Thyroid gland (tissue), 4 donors: Measurements from ENCODE around the gene DVL2. TPM values are rescaled to one million over a fixed set of nuclear protein-coding genes. Genes with fewer than 3 reads are reported as not detected.

Experiments used
- DNase-seq, 2 donors: peaks; one replicate each; pipeline ENCODE4 v3.0.0-alpha.2; 2019
- H3K27ac ChIP-seq, 3 donors: fragments of 200-600 bp; sonication (generic); 1 replicate in 2 of 3; 2 replicates in 1 of 3; pipeline ENCODE4 v1.5.1; 2016 to 2019; ENCODE audit warnings: mild to moderate bottlenecking in 1 of 3, moderate library complexity in 1 of 3
- H3K27me3 ChIP-seq: fragments of 200-600 bp; sonication (generic); one replicate; pipeline ENCODE4 v1.5.1; 2019
- H3K36me3 ChIP-seq, 2 donors: fragments of 200-600 bp; sonication (generic); one replicate each; pipeline ENCODE4 v1.5.1; 2016 to 2019
- H3K4me1 ChIP-seq, 2 donors: fragments of 200-600 bp; sonication (generic); one replicate each; pipeline ENCODE4 v1.5.1; 2017 to 2019
- H3K4me3 ChIP-seq, 3 donors: fragments of 200-600 bp; sonication (generic); replicated peaks in 1 of 3; 1 replicate in 2 of 3; 2 replicates in 1 of 3; pipeline ENCODE4 v1.5.1; 2016; ENCODE audit warnings: mild to moderate bottlenecking in 1 of 3
- H3K9me3 ChIP-seq: fragments of 200-600 bp; sonication (generic); one replicate; pipeline ENCODE4 v1.5.1; 2017
- CTCF ChIP-seq, 6 experiments: fragments of 200-600 bp in 3 of 6; fragments of 450-650 bp in 3 of 6; sonication (generic) in 3 of 6; IDR thresholded peaks; one replicate each; pipeline ENCODE4 v1.5.1; 2016 to 2019; ENCODE audit warnings: antibody characterized with exemption in 6 of 6, mild to moderate bottlenecking in 2 of 6, inconsistent platforms in 1 of 6, moderate library complexity in 1 of 6
- POLR2A ChIP-seq, 2 donors: fragments of 450-650 bp; IDR thresholded peaks; one replicate each; pipeline ENCODE4 v1.6.1; 2017; ENCODE audit warnings: antibody characterized with exemption in 2 of 2, mild to moderate bottlenecking in 2 of 2, moderate library complexity in 1 of 2
- WGBS, 2 donors: methylation state at CpG; one replicate each; pipeline ENCODE4 v1.1.5; 2017; 5-methylcytosine and 5-hydroxymethylcytosine counted together
- intact Hi-C: fragments of 100-400 bp; cut with DNase I; formaldehyde crosslinking; loops from one replicate; pipeline ENCODE4 v1.15.1; 2023
- total RNA-seq, 4 donors: library from RNA; depleted of rRNA; stranded (reverse); fragments of >200 nt; gene quantifications; one replicate each; pipeline ENCODE4 v1.2.3, GENCODE V29; 2016

Gene DVL2
- total RNA-seq, 4 donors from 2014 or later = 45.3 to 68.6 (median 49.0) TPM

GRCh38 chr17:7239091-7240027 lies 5.0 kb upstream of the DVL2 start, which contains the start of gene PHF23:
TSS of gene PHF23 (minus strand) at chr17:7239457. CDS start at chr17:7239279, 178 bp downstream.
- 0% methylated on average over 54 to 59 of the region's 72 CpGs for WGBS, 2 donors
- intact Hi-C loops = no loop called here
- peak within 1 kb of the TSS; percentile 92 to 100 (median 99) for H3K4me3 ChIP-seq
- H3K27me3 ChIP-seq = no peaks in the 10 kb centered on the region
- peak within 1 kb of the TSS; percentile 73 to 96 (median 74) for H3K27ac ChIP-seq
- peaks cover 20 to 39% of the 10 kb centered on the region in 2 donors for H3K4me1 ChIP-seq
- peaks cover 7 to 19% of the 10 kb centered on the region in 2 donors for H3K36me3 ChIP-seq
- TF ChIP-seq POLR2A (IDR thresholded peaks at IDR 0.05) (peak; percentile 34 to 76), CTCF (IDR thresholded peaks at IDR 0.05) (peak in 2 of 6 experiments; percentile 8 to 26)
- peak; percentile 99 to 100 for DNase-seq
- H3K9me3 ChIP-seq = no peaks in the 10 kb centered on the region

- intact Hi-C loops = no loop called here
- no peaks in the 10 kb centered on the region for H3K27me3 ChIP-seq
- H3K27ac ChIP-seq = peak overlapping the region; percentile 73 to 96 (median 74)
- DNase-seq = peak; percentile 25 to 46
- peaks cover 24 to 38% of the 10 kb centered on the region in 2 donors for H3K4me1 ChIP-seq
- WGBS, 2 donors = 1% methylated on average over 35 to 37 of the region's 39 CpGs
- no peak for TF ChIP-seq CTCF (IDR thresholded peaks at IDR 0.05)
- TF ChIP-seq POLR2A (IDR thresholded peaks at IDR 0.05) = no peak
- H3K9me3 ChIP-seq = no peaks in the 10 kb centered on the region
- peak overlapping the region; percentile 92 to 100 (median 99) for H3K4me3 ChIP-seq
- H3K36me3 ChIP-seq = peaks cover 7 to 17% of the 10 kb centered on the region in 2 donors
Measured at GRCh38 chr17:7238420-7239090, 4.2 kb upstream of the DVL2 start.

GRCh38 chr17:7237761-7238419 lies 3.6 kb upstream of the DVL2 start:
- H3K4me1 ChIP-seq = peaks cover 29 to 41% of the 10 kb centered on the region in 2 donors
- H3K27ac ChIP-seq = peak overlapping the region; percentile 73 to 96 (median 74)
- H3K27me3 ChIP-seq = no peaks in the 10 kb centered on the region
- TF ChIP-seq CTCF (IDR thresholded peaks at IDR 0.05) (no peak), POLR2A (IDR thresholded peaks at IDR 0.05) (no peak)
- intact Hi-C loops = no loop called here
- peak; percentile 78 to 85 for DNase-seq
- H3K36me3 ChIP-seq = peaks cover 7 to 17% of the 10 kb centered on the region in 2 donors
- H3K4me3 ChIP-seq = peak overlapping the region; percentile 48 to 100 (median 62)
- WGBS, 2 donors = 0 to 1% methylated on average over 2 to 15 of the region's 73 CpGs
- H3K9me3 ChIP-seq = no peaks in the 10 kb centered on the region

- WGBS, 2 donors = 25 to 35% methylated on average over 6 of the region's 6 CpGs
- H3K9me3 ChIP-seq = no peaks in the 10 kb centered on the region
- no peak for DNase-seq
- TF ChIP-seq CTCF (IDR thresholded peaks at IDR 0.05) (no peak), POLR2A (IDR thresholded peaks at IDR 0.05) (no peak)
- no peaks in the 10 kb centered on the region for H3K27me3 ChIP-seq
- peak overlapping the region; percentile 73 to 96 (median 74) for H3K27ac ChIP-seq
- peak overlapping the region; percentile 48 to 100 (median 62) for H3K4me3 ChIP-seq
- H3K36me3 ChIP-seq = peaks cover 7 to 17% of the 10 kb centered on the region in 2 donors
- intact Hi-C loops = no loop called here
- peaks cover 32 to 47% of the 10 kb centered on the region in 2 donors for H3K4me1 ChIP-seq
Measured at GRCh38 chr17:7237266-7237760, 3.0 kb upstream of the DVL2 start.
